ENCODE results near the gene IRF2BPL.

DNA sequence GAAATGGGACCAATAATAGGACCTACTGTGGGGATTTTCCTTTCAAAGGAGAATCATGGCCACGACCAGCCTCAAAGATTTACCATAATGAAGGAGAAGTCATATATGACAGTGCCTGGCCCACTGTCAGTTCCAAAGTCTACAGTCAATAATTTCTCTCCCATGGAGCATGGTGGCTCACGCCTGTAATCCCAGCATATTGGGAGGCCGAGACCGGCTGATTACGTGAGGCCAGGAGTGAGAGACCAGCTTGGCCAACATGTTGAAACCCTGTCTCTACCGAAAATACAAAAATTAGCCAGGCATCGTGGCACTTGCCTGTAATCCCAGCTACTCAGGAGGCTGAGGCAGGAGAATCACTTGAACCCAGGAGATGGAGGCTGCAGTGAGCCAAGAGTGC, 13.8 kb downstream of the IRF2BPL start:
- TF ChIP-seq, protein P1, sequence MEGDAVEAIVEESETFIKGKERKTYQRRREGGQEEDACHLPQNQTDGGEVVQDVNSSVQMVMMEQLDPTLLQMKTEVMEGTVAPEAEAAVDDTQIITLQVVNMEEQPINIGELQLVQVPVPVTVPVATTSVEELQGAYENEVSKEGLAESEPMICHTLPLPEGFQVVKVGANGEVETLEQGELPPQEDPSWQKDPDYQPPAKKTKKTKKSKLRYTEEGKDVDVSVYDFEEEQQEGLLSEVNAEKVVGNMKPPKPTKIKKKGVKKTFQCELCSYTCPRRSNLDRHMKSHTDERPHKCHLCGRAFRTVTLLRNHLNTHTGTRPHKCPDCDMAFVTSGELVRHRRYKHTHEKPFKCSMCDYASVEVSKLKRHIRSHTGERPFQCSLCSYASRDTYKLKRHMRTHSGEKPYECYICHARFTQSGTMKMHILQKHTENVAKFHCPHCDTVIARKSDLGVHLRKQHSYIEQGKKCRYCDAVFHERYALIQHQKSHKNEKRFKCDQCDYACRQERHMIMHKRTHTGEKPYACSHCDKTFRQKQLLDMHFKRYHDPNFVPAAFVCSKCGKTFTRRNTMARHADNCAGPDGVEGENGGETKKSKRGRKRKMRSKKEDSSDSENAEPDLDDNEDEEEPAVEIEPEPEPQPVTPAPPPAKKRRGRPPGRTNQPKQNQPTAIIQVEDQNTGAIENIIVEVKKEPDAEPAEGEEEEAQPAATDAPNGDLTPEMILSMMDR (IDR thresholded peaks at IDR 0.05), result no peak
- no peak for TF ChIP-seq POLR2A (IDR thresholded peaks at IDR 0.05)
